ENCODE results near the gene FADS2. TPM values are rescaled to one million over a fixed set of nuclear protein-coding genes. Genes with fewer than 3 reads are reported as not detected.

FADS2 gene
- total and polyA plus RNA-seq, 9 of the 15 experiments (the other 6 are each of a cell fraction or from before 2014, with no cell fraction given), result 2.9 to 42.8 (median 16.2) TPM

GRCh38 chr11:61792310-61793082, 35.6 kb upstream of the FADS2 start, which contains the start of the genes FEN1 and TMEM258 (continued):
- TF ChIP-seq SIX5 (IDR thresholded peaks at IDR 0.05; ENCODE audit: borderline replicate concordance in 1 of 2, insufficient read depth in 1 of 2, low read depth in 1 of 2, low read length in 2 of 2) (peak in 1 of 2 experiments; percentile 65; a peak in 3 of 4 replicates), C11orf30 (IDR thresholded peaks at IDR 0.05; ENCODE audit: low read depth) (peak; percentile 98), ATF4 (CRISPR knock-in tag; IDR thresholded peaks at IDR 0.05) (0 out of 2 replicates have a peak, but pooled peaks have one; percentile 38), ZSCAN32 (CRISPR knock-in tag; IDR thresholded peaks at IDR 0.05) (0 out of 2 replicates have a peak, but pooled peaks have one; percentile 15), FOXA3 (CRISPR knock-in tag; conservative IDR thresholded peaks at IDR 0.05 in 1 of 2, IDR thresholded peaks at IDR 0.05 in 1 of 2) (0 out of 4 replicates have a peak, but pooled peaks of 1 of the 2 experiments have one; percentile 53), MCM3 (IDR thresholded peaks at IDR 0.05) (no peak), ETV1 (tag; conservative IDR thresholded peaks at IDR 0.05; ENCODE audit: low read depth) (peak; percentile 83), ZNF384 (IDR thresholded peaks at IDR 0.05; ENCODE audit: low read depth, low read length) (no peak), SMAD3 (CRISPR knock-in tag; conservative IDR thresholded peaks at IDR 0.05) (no peak), RB1 (IDR thresholded peaks at IDR 0.05; ENCODE audit: low read depth) (peak; percentile 93), BACH1 (tag; IDR thresholded peaks at IDR 0.05) (0 out of 2 replicates have a peak, but pooled peaks have one; percentile 25), MYNN (IDR thresholded peaks at IDR 0.05) (no peak), MYNN (CRISPR knock-in tag; IDR thresholded peaks at IDR 0.05) (no peak), COPS2 (conservative IDR thresholded peaks at IDR 0.05) (no peak), ATF1 (CRISPR knock-in tag; IDR thresholded peaks at IDR 0.05) (no peak; the same call in 1 of the 2 replicates), ATF1 (tag; IDR thresholded peaks at IDR 0.05) (peak; percentile 91), SAFB2 (IDR thresholded peaks at IDR 0.05; ENCODE audit: borderline replicate concordance, low read depth, low read length, severe bottlenecking) (no peak), ZNF212 (CRISPR knock-in tag; IDR thresholded peaks at IDR 0.05) (no peak), MBD2 (IDR thresholded peaks at IDR 0.05; ENCODE audit: borderline replicate concordance, low read depth) (peak; percentile 85), ZNF224 (CRISPR knock-in tag; IDR thresholded peaks at IDR 0.05) (peak; percentile 50; the same call in 1 of the 2 replicates), PHF8 (IDR thresholded peaks at IDR 0.05; ENCODE audit: borderline replicate concordance, low read length) (peak; percentile 97), HCFC1 (IDR thresholded peaks at IDR 0.05; ENCODE audit: low read depth, low read length) (peak; percentile 89), ZBTB49 (CRISPR knock-in tag; IDR thresholded peaks at IDR 0.05; ENCODE audit: borderline replicate concordance) (0 out of 2 replicates have a peak, but pooled peaks have one; percentile 54), ZNF79 (CRISPR knock-in tag; IDR thresholded peaks at IDR 0.05; ENCODE audit: low read depth) (0 out of 2 replicates have a peak, but pooled peaks have one; percentile 57)
